ENCODE results near the gene MBP. TPM values are rescaled to one million over a fixed set of nuclear protein-coding genes. Genes with fewer than 3 reads are reported as not detected.
A peak's percentile ranks its signal among the peaks of the same experiment; 100 is the strongest.

The MBP gene
- total RNA-seq, 1 experiment from 2014 or later = not detected

- Histone ChIP-seq H3K27ac (ENCODE audit: low read depth, low read length, poor library complexity, severe bottlenecking) (no peak overlapping the region), H3K27me3 (replicated peaks; ENCODE audit: insufficient read depth, low read depth, low read length, poor library complexity) (no peaks in the 10 kb centered on the region), H3K9me3 (ENCODE audit: low read depth, low read length, poor library complexity, severe bottlenecking) (no peaks in the 10 kb centered on the region), H3K4me1 (ENCODE audit: insufficient read depth, low read length, poor library complexity, severe bottlenecking) (no peaks in the 10 kb centered on the region), H3K4me3 (ENCODE audit: low read depth, low read length, poor library complexity, severe bottlenecking) (no peak overlapping the region), H3K36me3 (ENCODE audit: insufficient read depth, low read length, poor library complexity, severe bottlenecking) (no peaks in the 10 kb centered on the region)
- BruUV-seq (replicated peaks) = no TSS peak
- ChIA-PET CTCF (interaction anchor here (0.7 kb wide), 1 partner anchor 231 kb away, joined by 3 read pairs; no protein-coding TSS in a partner anchor), POLR2A (ENCODE audit: low non-redundant PET) (no interaction called here)
- intact Hi-C loops (cut with micrococcal nuclease; ENCODE audit: unreplicated experiment) = loop anchor here (5.0 kb wide), 1 partner anchor 179 kb away; no protein-coding TSS in a partner anchor
- TF ChIP-seq CTCF (conservative IDR thresholded peaks at IDR 0.05; ENCODE audit: low read depth, low read length) (no peak), EZH2 (IDR thresholded peaks at IDR 0.05; ENCODE audit: borderline replicate concordance, low read depth, low read length, poor library complexity, severe bottlenecking) (no peak)
- no peak for DNase-seq (ENCODE audit: low spot score)
These were observed 76.1 kb downstream of the MBP start for GRCh38 chr18:77056344-77057005.

- no peak for TF ChIP-seq CTCF (conservative IDR thresholded peaks at IDR 0.05; ENCODE audit: low read depth, low read length)
- TF ChIP-seq EZH2 (IDR thresholded peaks at IDR 0.05; ENCODE audit: borderline replicate concordance, low read depth, low read length, poor library complexity, severe bottlenecking) = no peak
- no peaks in the 10 kb centered on the region for H3K27me3 ChIP-seq (replicated peaks; ENCODE audit: insufficient read depth, low read depth, low read length, poor library complexity)
- H3K27ac ChIP-seq (ENCODE audit: low read depth, low read length, poor library complexity, severe bottlenecking) = no peak overlapping the region
- no TSS peak for BruUV-seq (replicated peaks)
- CTCF ChIA-PET = interaction anchor here (0.7 kb wide), 1 partner anchor 230 kb away, joined by 3 read pairs; no protein-coding TSS in a partner anchor
- POLR2A ChIA-PET (ENCODE audit: low non-redundant PET) = no interaction called here
- no peaks in the 10 kb centered on the region for H3K9me3 ChIP-seq (ENCODE audit: low read depth, low read length, poor library complexity, severe bottlenecking)
- DNase-seq (ENCODE audit: low spot score) = no peak
- no peak overlapping the region for H3K4me3 ChIP-seq (ENCODE audit: low read depth, low read length, poor library complexity, severe bottlenecking)
- no peaks in the 10 kb centered on the region for H3K4me1 ChIP-seq (ENCODE audit: insufficient read depth, low read length, poor library complexity, severe bottlenecking)
- intact Hi-C loops (cut with micrococcal nuclease; ENCODE audit: unreplicated experiment) = loop anchor here (2.0 to 5.0 kb wide), 2 partner anchors 55 to 178 kb away; no protein-coding TSS in a partner anchor
- H3K36me3 ChIP-seq (ENCODE audit: insufficient read depth, low read length, poor library complexity, severe bottlenecking) = no peaks in the 10 kb centered on the region
These were observed 76.9 kb downstream of the MBP start for GRCh38 chr18:77055429-77056300.

GRCh38 chr18:77054606-77055428 is 77.8 kb downstream of the MBP start:
- Histone ChIP-seq H3K36me3 (ENCODE audit: insufficient read depth, low read length, poor library complexity, severe bottlenecking) (no peaks in the 10 kb centered on the region), H3K27me3 (replicated peaks; ENCODE audit: insufficient read depth, low read depth, low read length, poor library complexity) (no peaks in the 10 kb centered on the region), H3K9me3 (ENCODE audit: low read depth, low read length, poor library complexity, severe bottlenecking) (no peaks in the 10 kb centered on the region), H3K4me3 (ENCODE audit: low read depth, low read length, poor library complexity, severe bottlenecking) (no peak overlapping the region), H3K27ac (ENCODE audit: low read depth, low read length, poor library complexity, severe bottlenecking) (no peak overlapping the region), H3K4me1 (ENCODE audit: insufficient read depth, low read length, poor library complexity, severe bottlenecking) (no peaks in the 10 kb centered on the region)
- peak; percentile 58 for DNase-seq (ENCODE audit: low spot score)
- no TSS peak for BruUV-seq (replicated peaks)
- intact Hi-C loops (cut with micrococcal nuclease; ENCODE audit: unreplicated experiment) = loop anchor here (2.0 to 5.0 kb wide), 2 partner anchors 54 to 178 kb away; no protein-coding TSS in a partner anchor
- peak; percentile 64 for TF ChIP-seq CTCF (conservative IDR thresholded peaks at IDR 0.05; ENCODE audit: low read depth, low read length)
- TF ChIP-seq EZH2 (IDR thresholded peaks at IDR 0.05; ENCODE audit: borderline replicate concordance, low read depth, low read length, poor library complexity, severe bottlenecking) = no peak
- POLR2A ChIA-PET (ENCODE audit: low non-redundant PET) = no interaction called here
- CTCF ChIA-PET = no interaction called here
